CD8-positive, alpha-beta memory T cell (primary cell): Measurements from ENCODE around the gene ST6GAL1. TPM values are rescaled to one million over a fixed set of nuclear protein-coding genes. Genes with fewer than 3 reads are reported as not detected.

ENCODE experiments used
- CTCF ChIA-PET: fragments of 350-600 bp; sonication (Branson Sonifier 250); formaldehyde crosslinking; loops from one replicate; lab custom pipeline; 2021; ENCODE audit warnings: antibody characterized with exemption; lab: Charles Lee
- POLR2A ChIA-PET: fragments of 350-600 bp; sonication (Branson Sonifier 250); formaldehyde crosslinking; loops from one replicate; lab custom pipeline; 2021; ENCODE audit warnings: antibody characterized with exemption; lab: Charles Lee
- DNase-seq, 5 donors: peaks; one replicate each; pipeline versions ENCODE4 v3.0.0 to v3.0.0-alpha.2; 2020 to 2022; ENCODE audit warnings: mixed read lengths in 1 of 5
- H3K27ac ChIP-seq: one replicate; pipeline ENCODE4 v1.7.0; 2013; ENCODE audit warnings: low read depth, mild to moderate bottlenecking, low read length, moderate library complexity
- H3K27me3 ChIP-seq: 2 replicates; pipeline ENCODE4 v1.7.0; 2013; ENCODE audit warnings: low read length, mild to moderate bottlenecking; ENCODE audit not compliant: insufficient read depth, poor library complexity, severe bottlenecking
- H3K36me3 ChIP-seq: 2 replicates; pipeline ENCODE4 v1.7.0; 2013; ENCODE audit warnings: mild to moderate bottlenecking, low read length, moderate library complexity; ENCODE audit not compliant: insufficient read depth
- H3K4me1 ChIP-seq: 2 replicates; pipeline ENCODE4 v1.7.0; 2013; ENCODE audit warnings: mild to moderate bottlenecking, low read length, moderate library complexity; ENCODE audit not compliant: insufficient read depth
- H3K4me3 ChIP-seq: 2 replicates; pipeline ENCODE4 v1.7.0; 2013; ENCODE audit warnings: mild to moderate bottlenecking, low read length
- H3K9me3 ChIP-seq: 2 replicates; pipeline ENCODE4 v1.7.0; 2013; ENCODE audit warnings: mild to moderate bottlenecking, low read length
- H3K27ac Mint-ChIP-seq, 8 donors: one replicate each; pipeline ENCODE4 v1.8.0; 2020 to 2021; ENCODE audit warnings: mixed read lengths in 8 of 8, mild to moderate bottlenecking in 6 of 8, inconsistent platforms in 3 of 8, moderate library complexity in 3 of 8
- H3K27me3 Mint-ChIP-seq, 2 donors: one replicate each; pipeline ENCODE4 v1.8.0; 2020 to 2021; ENCODE audit warnings: mixed read lengths in 2 of 2, mild to moderate bottlenecking in 1 of 2, moderate library complexity in 1 of 2
- H3K36me3 Mint-ChIP-seq, 3 donors: one replicate each; pipeline ENCODE4 v1.8.0; 2020 to 2021; ENCODE audit warnings: mixed read lengths in 3 of 3, inconsistent platforms in 1 of 3, mild to moderate bottlenecking in 1 of 3
- H3K4me1 Mint-ChIP-seq, 3 donors: one replicate each; pipeline ENCODE4 v1.8.0; 2020 to 2021; ENCODE audit warnings: mixed read lengths in 3 of 3, inconsistent platforms in 1 of 3, mild to moderate bottlenecking in 1 of 3
- H3K4me3 Mint-ChIP-seq, 7 donors: one replicate each; pipeline ENCODE4 v1.8.0; 2020 to 2021; ENCODE audit warnings: mixed read lengths in 7 of 7, mild to moderate bottlenecking in 6 of 7, moderate library complexity in 4 of 7, inconsistent platforms in 2 of 7
- H3K9me3 Mint-ChIP-seq, 5 donors: one replicate each; pipeline ENCODE4 v1.8.0; 2020 to 2022; ENCODE audit warnings: mixed read lengths in 5 of 5, mild to moderate bottlenecking in 3 of 5, moderate library complexity in 2 of 5, inconsistent platforms in 1 of 5
- polyA plus RNA-seq: library from polyadenylated mRNA; unstranded; fragments of 300-500 nt; fragmentation: Illumina TruSeq; gene quantifications from one replicate; pipeline ENCODE4 v1.2.3, GENCODE V29; 2021
- total RNA-seq, 2 experiments: library from RNA; stranded (reverse); gene quantifications; one replicate each; pipeline ENCODE4 v1.2.3, GENCODE V29; 2021

ST6GAL1 gene
- total and polyA plus RNA-seq, 3 experiments from 2014 or later: 96.8 to 139 (median 108) TPM

- Mint-ChIP-seq H3K27ac (peak overlapping the region; percentile 62 to 92 (median 74)), H3K9me3 (no peaks in the 10 kb centered on the region), H3K36me3 (peaks cover 13 to 40% (median 15%) of the 10 kb centered on the region in 3 donors), H3K27me3 (no peaks in the 10 kb centered on the region), H3K4me3 (peak overlapping the region in 5 of 7 donors; percentile 15 to 56 (median 47)), H3K4me1 (peaks cover 89 to 94% (median 93%) of the 10 kb centered on the region in 3 donors)
- POLR2A ChIA-PET: no interaction called here
- no peak for DNase-seq
- H3K27ac ChIP-seq: peak overlapping the region; percentile 20
- H3K4me1 ChIP-seq: peaks cover 49% of the 10 kb centered on the region
- no peaks in the 10 kb centered on the region for H3K27me3 ChIP-seq
- peaks cover 9% of the 10 kb centered on the region for H3K36me3 ChIP-seq
- no peak overlapping the region for H3K4me3 ChIP-seq
- no peaks in the 10 kb centered on the region for H3K9me3 ChIP-seq
- CTCF ChIA-PET: interaction anchor here (3.4 kb wide), 1 partner anchor 107 kb away, joined by 9 read pairs; no protein-coding TSS in a partner anchor
These were observed 25.8 kb downstream of the ST6GAL1 start for GRCh38 chr3:186955898-186956696.

- peaks cover 13% of the 10 kb centered on the region for H3K36me3 ChIP-seq
- no peak overlapping the region for H3K4me3 ChIP-seq
- H3K4me1 Mint-ChIP-seq: peaks cover 82 to 90% (median 89%) of the 10 kb centered on the region in 3 donors
- CTCF ChIA-PET: interaction anchor here (0.7 to 2.9 kb wide), 6 partner anchors 13 to 260 kb away, joined by 3 to 11 read pairs (median 3); no protein-coding TSS in a partner anchor
- H3K4me1 ChIP-seq: peaks cover 24% of the 10 kb centered on the region
- no peak overlapping the region for H3K27ac ChIP-seq
- no peaks in the 10 kb centered on the region for H3K27me3 ChIP-seq
- DNase-seq: no peak
- H3K27ac Mint-ChIP-seq: peak overlapping the region in 7 of 8 donors; percentile 10 to 72 (median 51)
- no peaks in the 10 kb centered on the region for H3K9me3 ChIP-seq
- H3K36me3 Mint-ChIP-seq: peaks cover 0 to 44% (median 5%) of the 10 kb centered on the region in 3 donors
- POLR2A ChIA-PET: interaction anchor here (0.6 to 1.0 kb wide), 3 partner anchors 10 to 110 kb away, joined by 3 to 9 read pairs (median 4); no protein-coding TSS in a partner anchor
- H3K27me3 Mint-ChIP-seq: no peaks in the 10 kb centered on the region
- no peaks in the 10 kb centered on the region for H3K9me3 Mint-ChIP-seq
- H3K4me3 Mint-ChIP-seq: no peak overlapping the region
These were observed 28.8 kb downstream of the ST6GAL1 start for GRCh38 chr3:186959029-186959624.

- peaks cover 73 to 85% (median 79%) of the 10 kb centered on the region in 3 donors for H3K4me1 Mint-ChIP-seq
- DNase-seq: no peak
- H3K9me3 Mint-ChIP-seq: no peaks in the 10 kb centered on the region
- Histone ChIP-seq H3K9me3 (no peaks in the 10 kb centered on the region), H3K4me3 (no peak overlapping the region), H3K27ac (no peak overlapping the region), H3K36me3 (peaks cover 13% of the 10 kb centered on the region), H3K27me3 (no peaks in the 10 kb centered on the region), H3K4me1 (peaks cover 21% of the 10 kb centered on the region)
- peak overlapping the region; percentile 12 to 72 (median 66) for H3K27ac Mint-ChIP-seq
- no peaks in the 10 kb centered on the region for H3K27me3 Mint-ChIP-seq
- POLR2A ChIA-PET: interaction anchor here (1.0 kb wide), 1 partner anchor 29 kb away, joined by 3 read pairs; no protein-coding TSS in a partner anchor
- H3K36me3 Mint-ChIP-seq: peaks cover 0 to 53% (median 5%) of the 10 kb centered on the region in 3 donors
- CTCF ChIA-PET: interaction anchor here (2.9 kb wide), 1 partner anchor 111 kb away, joined by 11 read pairs; no protein-coding TSS in a partner anchor
- H3K4me3 Mint-ChIP-seq: no peak overlapping the region
These were observed 30.0 kb downstream of the ST6GAL1 start for GRCh38 chr3:186960347-186960746.

GRCh38 chr3:186962445-186962844 lies 32.1 kb downstream of the ST6GAL1 start:
- peaks cover 0 to 61% (median 6%) of the 10 kb centered on the region in 3 donors for H3K36me3 Mint-ChIP-seq
- no peak overlapping the region for H3K4me3 Mint-ChIP-seq
- Histone ChIP-seq H3K27me3 (no peaks in the 10 kb centered on the region), H3K4me1 (peaks cover 11% of the 10 kb centered on the region), H3K4me3 (no peak overlapping the region), H3K36me3 (peaks cover 18% of the 10 kb centered on the region), H3K9me3 (no peaks in the 10 kb centered on the region), H3K27ac (no peak overlapping the region)
- peaks cover 58 to 71% (median 67%) of the 10 kb centered on the region in 3 donors for H3K4me1 Mint-ChIP-seq
- ChIA-PET CTCF (interaction anchor here (1.1 to 2.2 kb wide), 2 partner anchors 31 to 113 kb away, joined by 3 to 7 read pairs; no protein-coding TSS in a partner anchor), POLR2A (no interaction called here)
- DNase-seq: no peak
- H3K27ac Mint-ChIP-seq: peak overlapping the region; percentile 31 to 91 (median 65)
- no peaks in the 10 kb centered on the region for H3K9me3 Mint-ChIP-seq
- no peaks in the 10 kb centered on the region for H3K27me3 Mint-ChIP-seq

GRCh38 chr3:186963636-186964035 lies 33.3 kb downstream of the ST6GAL1 start:
- no peaks in the 10 kb centered on the region for H3K27me3 Mint-ChIP-seq
- Histone ChIP-seq H3K4me3 (no peak overlapping the region), H3K9me3 (no peaks in the 10 kb centered on the region), H3K27me3 (no peaks in the 10 kb centered on the region), H3K36me3 (peaks cover 18% of the 10 kb centered on the region), H3K27ac (no peak overlapping the region), H3K4me1 (peaks cover 8% of the 10 kb centered on the region)
- ChIA-PET POLR2A (no interaction called here), CTCF (interaction anchor here (1.1 to 2.2 kb wide), 3 partner anchors 32 to 114 kb away, joined by 3 to 7 read pairs (median 7); no protein-coding TSS in a partner anchor)
- H3K27ac Mint-ChIP-seq: peak overlapping the region in 7 of 8 donors; percentile 7 to 89 (median 42)
- peaks cover 53 to 75% (median 66%) of the 10 kb centered on the region in 3 donors for H3K4me1 Mint-ChIP-seq
- H3K36me3 Mint-ChIP-seq: peaks cover 0 to 73% (median 12%) of the 10 kb centered on the region in 3 donors
- no peak for DNase-seq
- no peak overlapping the region for H3K4me3 Mint-ChIP-seq
- H3K9me3 Mint-ChIP-seq: no peaks in the 10 kb centered on the region

- ChIA-PET CTCF (interaction anchor here (2.2 kb wide), 1 partner anchor 115 kb away, joined by 7 read pairs; no protein-coding TSS in a partner anchor), POLR2A (no interaction called here)
- peak overlapping the region in 6 of 8 donors; percentile 32 to 89 (median 64) for H3K27ac Mint-ChIP-seq
- peaks cover 0 to 75% (median 12%) of the 10 kb centered on the region in 3 donors for H3K36me3 Mint-ChIP-seq
- H3K27me3 ChIP-seq: no peaks in the 10 kb centered on the region
- no peaks in the 10 kb centered on the region for H3K9me3 ChIP-seq
- no peak overlapping the region for H3K4me3 ChIP-seq
- peaks cover 51 to 74% (median 64%) of the 10 kb centered on the region in 3 donors for H3K4me1 Mint-ChIP-seq
- H3K4me3 Mint-ChIP-seq: no peak overlapping the region
- H3K27me3 Mint-ChIP-seq: no peaks in the 10 kb centered on the region
- DNase-seq: no peak
- H3K9me3 Mint-ChIP-seq: no peaks in the 10 kb centered on the region
- peaks cover 8% of the 10 kb centered on the region for H3K4me1 ChIP-seq
- peaks cover 18% of the 10 kb centered on the region for H3K36me3 ChIP-seq
- no peak overlapping the region for H3K27ac ChIP-seq
These were observed 33.7 kb downstream of the ST6GAL1 start for GRCh38 chr3:186964071-186964470.

- H3K27ac Mint-ChIP-seq: peak overlapping the region in 5 of 8 donors; percentile 33 to 73 (median 57)
- no peak for DNase-seq
- H3K27ac ChIP-seq: no peak overlapping the region
- no peaks in the 10 kb centered on the region for H3K27me3 Mint-ChIP-seq
- H3K4me3 Mint-ChIP-seq: peak overlapping the region in 1 of 7 donors; percentile 83
- H3K4me1 ChIP-seq: peaks cover 11% of the 10 kb centered on the region
- peaks cover 0 to 78% (median 14%) of the 10 kb centered on the region in 3 donors for H3K36me3 Mint-ChIP-seq
- H3K9me3 Mint-ChIP-seq: no peaks in the 10 kb centered on the region
- no peak overlapping the region for H3K4me3 ChIP-seq
- H3K9me3 ChIP-seq: no peaks in the 10 kb centered on the region
- peaks cover 17% of the 10 kb centered on the region for H3K36me3 ChIP-seq
- H3K4me1 Mint-ChIP-seq: peaks cover 50 to 72% (median 64%) of the 10 kb centered on the region in 3 donors
- ChIA-PET CTCF (interaction anchor here (0.8 to 2.2 kb wide), 2 partner anchors 33 to 115 kb away, joined by 3 to 7 read pairs; no protein-coding TSS in a partner anchor), POLR2A (no interaction called here)
- H3K27me3 ChIP-seq: no peaks in the 10 kb centered on the region
These were observed 34.3 kb downstream of the ST6GAL1 start for GRCh38 chr3:186964616-186965015.
